Activated CD4-positive, alpha-beta T cell treated with anti-CD3 and anti-CD28 coated beads, Interleukin-2, amount 10 ng/mL, durations not matched to agents 24 days and 14 days (primary cell): ENCODE data around the gene CALR. TPM values are rescaled to one million over a fixed set of nuclear protein-coding genes. Genes with fewer than 3 reads are reported as not detected.
"Not testable (repeated sequence)": the region's sequence is repeated elsewhere in the genome, so short reads cannot be mapped to it uniquely, and the experiment has no call there.

Experiments
- DNase-seq: peaks from one replicate; pipeline ENCODE4 v3.0.0; 2022
- H3K27ac Mint-ChIP-seq: one replicate; pipeline ENCODE4 v1.8.0; 2022; ENCODE audit warnings: mild to moderate bottlenecking, mixed read lengths
- H3K27me3 Mint-ChIP-seq: one replicate; pipeline ENCODE4 v1.8.0; 2022; ENCODE audit warnings: mixed read lengths
- H3K36me3 Mint-ChIP-seq: one replicate; pipeline ENCODE4 v1.8.0; 2022; ENCODE audit warnings: low read depth, mild to moderate bottlenecking, mixed read lengths
- H3K4me1 Mint-ChIP-seq: one replicate; pipeline ENCODE4 v1.8.0; 2021; ENCODE audit warnings: mixed read lengths
- H3K4me3 Mint-ChIP-seq: one replicate; pipeline ENCODE4 v1.8.0; 2022; ENCODE audit warnings: mild to moderate bottlenecking, moderate library complexity, mixed read lengths
- H3K9me3 Mint-ChIP-seq: one replicate; pipeline ENCODE4 v1.8.0; 2021; ENCODE audit warnings: mixed read lengths
- intact Hi-C: fragments of 100-400 bp; cut with micrococcal nuclease; formaldehyde crosslinking; loops from one replicate; pipeline ENCODE4 v1.15.1; 2023
- total RNA-seq: library from RNA; stranded (reverse); gene quantifications from 2 replicates; pipeline ENCODE4 v1.2.3, GENCODE V29; 2022

The CALR gene
- total RNA-seq = 987 and 994 TPM in 2 replicates

DNA sequence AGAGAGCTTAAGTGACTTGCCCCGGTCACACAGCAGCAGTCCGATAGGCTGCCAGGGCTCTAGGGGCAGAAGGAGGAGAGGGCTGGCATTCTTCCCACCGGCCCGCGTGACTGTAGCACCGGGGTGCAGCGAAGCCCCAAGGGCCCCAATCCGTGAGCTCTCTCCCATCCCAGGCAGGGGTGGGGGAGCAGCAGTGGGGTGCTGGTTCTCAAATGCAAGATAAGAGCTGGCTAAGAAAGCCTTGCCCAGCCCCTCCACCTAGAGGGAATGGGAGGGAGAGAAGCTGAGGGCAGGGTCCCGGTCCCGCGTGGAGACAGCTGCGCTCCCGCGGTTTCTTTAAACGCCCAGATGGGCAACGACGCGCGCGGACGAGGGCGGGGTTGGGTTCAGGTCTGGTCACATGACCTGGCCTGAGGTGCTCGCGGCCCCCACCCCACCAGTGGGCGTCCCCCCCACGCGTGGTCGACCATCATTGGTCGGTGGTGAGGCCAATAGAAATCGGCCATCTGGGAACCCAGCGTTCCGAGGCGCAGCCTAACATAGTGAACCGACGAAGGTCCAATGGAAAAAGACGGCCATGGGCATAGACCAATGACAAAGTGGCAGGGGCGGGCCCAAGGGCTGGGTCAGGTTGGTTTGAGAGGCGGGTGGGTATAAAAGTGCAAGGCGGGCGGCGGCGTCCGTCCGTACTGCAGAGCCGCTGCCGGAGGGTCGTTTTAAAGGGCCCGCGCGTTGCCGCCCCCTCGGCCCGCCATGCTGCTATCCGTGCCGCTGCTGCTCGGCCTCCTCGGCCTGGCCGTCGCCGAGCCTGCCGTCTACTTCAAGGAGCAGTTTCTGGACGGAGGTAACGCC, at the start of gene CALR:
Gene CALR, plus strand, starts transcription at position 683 of the 852 bp plus-strand sequence. Its CDS starts 71 bp downstream, at position 754.
- H3K27ac Mint-ChIP-seq = peak within 1 kb of the TSS; percentile 91
- H3K27me3 Mint-ChIP-seq = no peaks in the 10 kb centered on the region
- intact Hi-C loops = loop anchor here (1.0 to 10.0 kb wide), 3 partner anchors 203 to 1477 kb away; partner anchors contain the start of genes DDX39A, GET3 and TRIR
- peaks cover 47% of the 10 kb centered on the region for H3K36me3 Mint-ChIP-seq
- peak; percentile 100 for DNase-seq
- peaks cover 42% of the 10 kb centered on the region for H3K4me1 Mint-ChIP-seq
- H3K9me3 Mint-ChIP-seq = no peaks in the 10 kb centered on the region
- H3K4me3 Mint-ChIP-seq = peak within 1 kb of the TSS; percentile 98

GRCh38 chr19:12890299-12890786, 48.1 kb upstream of the CALR start:
- DNase-seq, H3K9me3 Mint-ChIP-seq, H3K27me3 Mint-ChIP-seq: not testable (repeated sequence)
- intact Hi-C loops = loop anchor here (2.0 kb wide), 2 partner anchors 28 to 66 kb away; partner anchors contain the start of genes GADD45GIP1 and SYCE2
- H3K27ac Mint-ChIP-seq = peak overlapping the region; percentile 90
- H3K36me3 Mint-ChIP-seq = peaks cover 22% of the 10 kb centered on the region
- H3K4me1 Mint-ChIP-seq = peaks cover 24% of the 10 kb centered on the region
- peak overlapping the region; percentile 99 for H3K4me3 Mint-ChIP-seq

DNA sequence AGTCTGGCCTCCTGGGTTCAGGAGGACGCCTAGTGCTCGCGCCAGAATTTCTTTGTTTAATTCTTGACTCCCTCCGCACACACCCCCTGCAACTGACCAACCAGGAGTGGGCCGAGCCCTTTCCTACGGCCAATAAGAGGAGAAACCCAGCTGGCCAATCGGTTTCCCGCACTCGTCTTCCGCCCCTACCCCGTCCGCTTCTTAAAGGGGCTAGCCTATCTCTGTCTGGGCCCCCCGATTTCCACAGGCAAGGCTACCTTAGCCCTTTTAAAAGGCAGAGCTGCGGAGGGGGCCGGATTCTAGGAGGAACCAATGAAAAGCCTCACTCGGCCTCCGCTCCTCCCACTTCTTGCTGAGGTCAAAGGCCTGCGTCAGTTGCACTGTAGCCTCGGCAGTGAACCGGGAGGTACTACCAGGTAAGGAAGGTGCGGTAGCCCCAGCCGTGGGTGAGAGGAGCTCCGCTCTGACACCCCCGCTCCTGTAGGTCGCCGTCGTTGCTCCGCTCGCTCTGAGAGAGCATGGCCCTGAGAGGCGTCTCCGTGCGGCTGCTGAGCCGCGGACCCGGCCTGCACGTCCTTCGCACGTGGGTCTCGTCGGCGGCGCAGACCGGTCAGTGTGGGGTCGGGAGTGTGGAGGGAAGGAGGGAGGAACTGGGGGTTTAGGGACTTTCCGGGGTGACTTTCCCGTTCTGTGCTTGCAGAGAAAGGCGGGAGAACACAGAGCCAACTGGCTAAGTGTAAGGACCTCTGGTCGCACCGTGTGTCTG, 47.4 kb upstream of the CALR start, which contains the start of gene GCDH:
Gene GCDH, plus strand, starts transcription at position 374 of the 766 bp plus-strand sequence. Its CDS starts 145 bp downstream, at position 519.
- intact Hi-C loops = loop anchor here (1.0 to 2.0 kb wide), 3 partner anchors 28 to 66 kb away; partner anchors contain the start of genes FARSA, GADD45GIP1 and SYCE2
- H3K4me1 Mint-ChIP-seq = peaks cover 24% of the 10 kb centered on the region
- peaks cover 7% of the 10 kb centered on the region for H3K27me3 Mint-ChIP-seq
- H3K4me3 Mint-ChIP-seq = peak within 1 kb of the TSS; percentile 99
- peak; percentile 98 for DNase-seq
- peaks cover 22% of the 10 kb centered on the region for H3K36me3 Mint-ChIP-seq
- peak within 1 kb of the TSS; percentile 90 for H3K27ac Mint-ChIP-seq
- H3K9me3 Mint-ChIP-seq = no peaks in the 10 kb centered on the region

- no peak for DNase-seq
- H3K36me3 Mint-ChIP-seq = peaks cover 22% of the 10 kb centered on the region
These were observed 46.8 kb upstream of the CALR start for GRCh38 chr19:12891553-12892021.

DNA sequence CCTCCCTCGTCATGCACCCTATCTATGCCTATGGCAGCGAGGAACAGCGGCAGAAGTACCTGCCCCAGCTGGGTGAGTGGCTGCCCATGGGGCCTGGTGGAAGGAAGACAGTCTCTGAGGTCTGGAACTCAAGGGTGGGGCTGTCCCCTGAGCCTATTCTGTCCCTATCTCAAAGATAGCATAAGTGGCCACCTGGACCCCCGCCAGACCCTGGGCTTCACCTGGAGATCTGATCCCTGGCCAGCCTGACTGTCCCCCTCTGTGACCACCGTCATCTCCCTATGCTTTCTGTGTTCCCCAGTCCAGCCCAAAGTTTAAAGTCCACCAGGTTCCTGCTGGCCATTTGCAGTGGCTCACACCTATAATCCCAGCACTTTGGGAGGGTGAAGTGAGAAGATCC, 44.8 kb upstream of the CALR start:
- Mint-ChIP-seq H3K36me3 (peaks cover 29% of the 10 kb centered on the region), H3K4me3 (peak overlapping the region; percentile 99), H3K27ac (no peak overlapping the region), H3K4me1 (peaks cover 18% of the 10 kb centered on the region), H3K27me3 (no peaks in the 10 kb centered on the region), H3K9me3 (no peaks in the 10 kb centered on the region)
- no peak for DNase-seq
- intact Hi-C loops = no loop called here

More at GRCh38 chr19:12891553-12892021, 46.8 kb upstream of the CALR start:
- Mint-ChIP-seq H3K4me1 (peaks cover 19% of the 10 kb centered on the region), H3K27me3 (peaks cover 3% of the 10 kb centered on the region), H3K4me3 (peak overlapping the region; percentile 99), H3K9me3 (no peaks in the 10 kb centered on the region), H3K27ac (peak overlapping the region; percentile 90)
- intact Hi-C loops = loop anchor here (1.0 to 2.0 kb wide), 3 partner anchors 27 to 65 kb away; partner anchors contain the start of genes FARSA, GADD45GIP1 and SYCE2

- no peaks in the 10 kb centered on the region for H3K9me3 Mint-ChIP-seq
- H3K4me1 Mint-ChIP-seq = peaks cover 7% of the 10 kb centered on the region
- DNase-seq = no peak
- intact Hi-C loops = no loop called here
- H3K27ac Mint-ChIP-seq = no peak overlapping the region
- no peaks in the 10 kb centered on the region for H3K27me3 Mint-ChIP-seq
- H3K36me3 Mint-ChIP-seq = peaks cover 37% of the 10 kb centered on the region
- no peak overlapping the region for H3K4me3 Mint-ChIP-seq
These were observed 41.9 kb upstream of the CALR start for GRCh38 chr19:12896460-12896859.

DNA sequence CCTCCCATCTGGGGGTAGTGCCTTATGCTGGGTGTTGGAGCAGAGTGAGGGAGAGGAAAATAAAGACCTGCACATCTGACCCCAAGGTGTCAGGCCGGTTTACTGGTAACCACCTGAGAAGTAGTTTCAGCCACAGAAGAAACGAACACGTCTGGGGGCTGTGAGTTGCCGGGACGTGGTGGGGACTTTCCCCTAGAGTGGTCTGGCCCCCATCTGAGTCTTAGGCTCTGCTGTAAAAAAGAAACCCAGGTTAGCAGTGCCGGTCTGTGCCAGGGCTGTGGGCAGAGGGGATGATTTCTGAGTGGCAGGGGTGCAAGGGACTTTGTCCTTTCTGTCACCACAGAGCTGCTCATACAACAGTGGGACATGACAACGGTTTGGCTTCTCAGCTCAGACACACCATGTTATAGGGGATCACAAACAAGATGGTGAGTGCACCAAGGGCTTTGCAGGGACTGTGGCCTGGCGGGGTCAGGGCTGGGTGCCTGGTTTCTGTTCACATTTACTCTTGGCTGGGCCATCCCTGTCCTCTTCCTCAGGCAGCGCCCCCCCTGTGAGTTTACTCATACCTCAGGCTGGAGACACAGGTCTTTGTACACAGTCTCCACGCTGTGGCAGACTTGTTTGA, 38.4 kb upstream of the CALR start:
- intact Hi-C loops = no loop called here

GRCh38 chr19:12907166-12907565, 31.2 kb upstream of the CALR start:
- H3K27me3 Mint-ChIP-seq = no peaks in the 10 kb centered on the region
- intact Hi-C loops = no loop called here
- DNase-seq = no peak

More for the DNA sequence above, 38.4 kb upstream of the CALR start:
- Mint-ChIP-seq H3K27ac (no peak overlapping the region), H3K4me3 (no peak overlapping the region), H3K36me3 (peaks cover 22% of the 10 kb centered on the region), H3K27me3 (no peaks in the 10 kb centered on the region), H3K4me1 (no peaks in the 10 kb centered on the region), H3K9me3 (no peaks in the 10 kb centered on the region)
- DNase-seq = no peak

DNA sequence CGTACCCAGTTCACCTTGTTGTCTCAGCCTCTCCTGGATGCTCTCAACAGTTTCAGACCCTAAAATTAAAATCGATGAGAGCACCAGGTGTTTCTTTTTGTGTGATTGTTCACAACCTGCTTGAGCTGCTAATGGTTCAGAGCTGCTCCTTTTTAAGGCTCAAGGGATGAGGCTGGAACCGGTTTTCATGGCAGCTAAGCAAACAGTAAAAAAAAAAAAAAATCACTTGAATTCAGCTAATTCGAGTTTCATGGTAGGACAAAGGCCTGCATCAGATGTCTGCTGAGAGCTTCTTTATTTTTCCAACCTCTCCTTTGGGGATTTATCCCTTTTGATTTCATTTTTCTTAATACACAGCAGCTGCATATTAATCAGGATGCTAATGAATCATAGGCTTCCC, 25.8 kb upstream of the CALR start:
- H3K9me3 Mint-ChIP-seq = no peaks in the 10 kb centered on the region
- DNase-seq = no peak
- H3K27me3 Mint-ChIP-seq = no peaks in the 10 kb centered on the region
- H3K4me3 Mint-ChIP-seq = no peak overlapping the region
- peaks cover 16% of the 10 kb centered on the region for H3K4me1 Mint-ChIP-seq
- H3K27ac Mint-ChIP-seq = no peak overlapping the region
- intact Hi-C loops = loop anchor here (10.0 kb wide), 1 partner anchor 1612 kb away; the partner anchor contains the start of gene TECR
- H3K36me3 Mint-ChIP-seq = no peaks in the 10 kb centered on the region

More at GRCh38 chr19:12907166-12907565, 31.2 kb upstream of the CALR start:
- H3K36me3 Mint-ChIP-seq = no peaks in the 10 kb centered on the region
- no peaks in the 10 kb centered on the region for H3K4me1 Mint-ChIP-seq
- H3K9me3 Mint-ChIP-seq = no peaks in the 10 kb centered on the region
- no peak overlapping the region for H3K27ac Mint-ChIP-seq
- H3K4me3 Mint-ChIP-seq = no peak overlapping the region

DNA sequence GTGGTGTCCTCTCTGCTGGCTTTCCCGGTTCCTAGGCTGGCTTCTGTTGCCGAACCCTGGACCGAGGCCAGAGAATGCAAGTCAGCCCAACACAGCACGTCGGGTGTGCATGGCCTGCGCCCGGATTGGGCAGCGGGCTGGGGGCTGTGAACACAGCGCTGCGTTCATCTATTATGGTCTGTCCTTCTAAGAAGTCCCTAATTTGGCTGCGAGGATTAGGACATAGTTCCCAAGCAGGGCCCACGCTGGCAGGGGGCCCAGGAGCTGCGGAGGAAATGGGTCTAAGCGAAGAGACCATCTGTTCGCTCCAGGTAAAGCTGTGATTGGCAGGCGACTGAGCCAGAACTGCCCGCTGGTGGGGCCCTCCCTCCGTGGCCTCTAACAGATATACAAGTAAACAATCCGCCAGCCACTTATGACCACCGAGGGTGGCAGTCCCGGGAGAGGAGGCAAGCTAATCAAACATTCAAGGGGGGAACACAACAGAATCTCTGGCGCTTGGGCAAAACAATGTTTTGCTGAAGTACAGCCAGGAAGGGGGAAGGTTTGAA, 25.3 kb upstream of the CALR start:
- peaks cover 16% of the 10 kb centered on the region for H3K4me1 Mint-ChIP-seq
- intact Hi-C loops = loop anchor here (10.0 kb wide), 1 partner anchor 1612 kb away; the partner anchor contains the start of gene TECR
- H3K27me3 Mint-ChIP-seq = no peaks in the 10 kb centered on the region
- H3K27ac Mint-ChIP-seq = peak overlapping the region; percentile 70
- no peaks in the 10 kb centered on the region for H3K9me3 Mint-ChIP-seq
- no peak for DNase-seq
- no peaks in the 10 kb centered on the region for H3K36me3 Mint-ChIP-seq
- H3K4me3 Mint-ChIP-seq = no peak overlapping the region

DNA sequence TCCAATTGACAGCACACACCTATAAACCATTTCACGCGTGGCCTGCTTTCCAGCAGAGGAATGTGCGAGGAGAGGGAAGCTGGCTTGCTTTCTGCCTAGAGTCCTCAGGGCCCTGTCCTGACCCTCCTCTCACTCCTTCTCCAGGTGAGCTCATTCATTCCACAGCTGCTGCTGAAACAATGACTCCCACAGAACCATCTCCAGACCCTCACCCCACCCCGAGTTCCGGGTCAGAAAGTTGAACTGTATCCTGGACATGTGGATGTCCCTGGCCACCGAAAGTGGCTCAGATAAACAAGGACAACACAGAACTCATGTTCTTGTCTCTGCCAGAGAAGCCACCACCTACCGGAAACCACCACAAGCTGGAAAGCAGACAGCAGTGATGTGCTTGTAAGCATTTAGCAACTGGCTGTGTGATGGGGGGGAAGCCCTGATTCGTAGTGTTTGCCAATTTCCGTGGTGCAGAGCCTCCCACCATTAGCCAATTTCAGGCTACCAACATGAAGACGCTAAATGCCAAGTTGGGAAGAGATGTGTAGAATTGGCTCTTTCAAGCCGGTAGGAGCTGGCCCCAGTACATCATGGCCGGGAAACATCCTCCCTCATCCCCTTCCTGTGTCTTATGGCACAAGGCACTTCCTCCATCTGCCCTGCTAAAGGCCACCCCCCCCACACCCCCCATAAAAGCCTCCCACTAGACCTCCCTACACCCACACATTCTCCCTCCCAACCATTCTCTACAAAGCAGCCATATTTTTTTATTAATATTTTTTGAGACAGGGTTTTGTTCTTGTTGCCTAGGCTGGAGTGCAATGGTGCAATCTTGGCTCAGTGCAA, 24.3 kb upstream of the CALR start:
- H3K27ac Mint-ChIP-seq = peak overlapping the region; percentile 91
- peaks cover under 1% of the 10 kb centered on the region for H3K27me3 Mint-ChIP-seq
- H3K4me3 Mint-ChIP-seq = peak overlapping the region; percentile 65
- intact Hi-C loops = loop anchor here (10.0 kb wide), 1 partner anchor 1611 kb away; the partner anchor contains the start of gene TECR
- peaks cover under 1% of the 10 kb centered on the region for H3K36me3 Mint-ChIP-seq
- peaks cover 24% of the 10 kb centered on the region for H3K4me1 Mint-ChIP-seq
- peak; percentile 88 for DNase-seq
- H3K9me3 Mint-ChIP-seq = no peaks in the 10 kb centered on the region

- DNase-seq, H3K4me3 Mint-ChIP-seq, H3K36me3 Mint-ChIP-seq, H3K27me3 Mint-ChIP-seq, H3K9me3 Mint-ChIP-seq, H3K27ac Mint-ChIP-seq: not testable (repeated sequence)
- intact Hi-C loops = loop anchor here (10.0 kb wide), 1 partner anchor 1609 kb away; the partner anchor contains the start of gene TECR
- H3K4me1 Mint-ChIP-seq = peaks cover 32% of the 10 kb centered on the region
These were observed 22.5 kb upstream of the CALR start for GRCh38 chr19:12915860-12916259.
